Regular cardiac myocyte (primary cell): ENCODE data around the gene PLEKHF1. TPM values are rescaled to one million over a fixed set of nuclear protein-coding genes. Genes with fewer than 3 reads are reported as not detected.

Experiments
- total RNA-seq: library from RNA; depleted of rRNA; stranded (reverse); fragments of >200 nt; gene quantifications from 2 replicates; pipeline ENCODE4 v1.2.3, GENCODE V29; 2014

Gene PLEKHF1
- total RNA-seq, result 6.9 and 14.1 TPM in 2 replicates

GRCh38 chr19:29665215-29665825 is at the start of gene PLEKHF1:
Gene PLEKHF1, plus strand, starts transcription at chr19:29665461. Its CDS starts 8,379 bp downstream, at chr19:29673840.

GRCh38 chr19:29714953-29715700 is 49.9 kb downstream of the PLEKHF1 start, which contains the start of gene C19orf12:
Gene C19orf12, minus strand, starts transcription at chr19:29715261. Its CDS starts 6,848 bp downstream, at chr19:29708413.

Other genes with a start within 250 kb of the PLEKHF1 start
- 0.28 TPM in 1 of 2 replicates, not detected in the other for gene VSTM2B, start 139.5 kb upstream of the PLEKHF1 start, total RNA-seq
- gene POP4, start 59.2 kb upstream of the PLEKHF1 start, total RNA-seq, result 47.1 and 83.4 TPM in 2 replicates
- 22.2 and 30.4 TPM in 2 replicates for gene C19orf12, start 49.8 kb downstream of the PLEKHF1 start, total RNA-seq
- gene CCNE1, start 146.5 kb downstream of the PLEKHF1 start, total RNA-seq, result 7.6 and 14.4 TPM in 2 replicates